ENCODE measurements around the gene SLC6A8.
"Not testable (repeated sequence)": the region's sequence is repeated elsewhere in the genome, so short reads cannot be mapped to it uniquely, and the experiment has no call there.

Gene SLC6A8

DNA sequence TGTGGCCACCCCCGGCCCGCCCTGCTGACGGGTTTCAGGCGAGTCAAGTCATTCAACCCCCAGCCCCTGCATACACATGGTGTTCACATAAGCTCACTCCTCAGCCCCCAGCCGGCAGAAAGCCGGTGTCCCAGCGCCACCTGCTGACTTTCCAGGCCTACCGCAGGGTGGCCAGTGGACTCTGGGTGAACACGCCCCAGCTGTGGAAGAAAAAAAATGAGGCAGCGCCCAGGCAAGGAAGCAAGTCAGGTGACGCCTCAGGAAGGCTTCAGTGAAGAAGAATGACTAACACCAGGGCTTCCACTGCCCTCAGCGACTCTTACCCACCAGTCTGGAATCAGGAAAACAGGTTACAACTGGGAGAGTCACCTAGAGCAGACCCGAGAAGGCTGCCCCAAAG, 20.7 kb downstream of the SLC6A8 start:
- DNase-seq (ENCODE audit: low read depth), result no peak

DNA sequence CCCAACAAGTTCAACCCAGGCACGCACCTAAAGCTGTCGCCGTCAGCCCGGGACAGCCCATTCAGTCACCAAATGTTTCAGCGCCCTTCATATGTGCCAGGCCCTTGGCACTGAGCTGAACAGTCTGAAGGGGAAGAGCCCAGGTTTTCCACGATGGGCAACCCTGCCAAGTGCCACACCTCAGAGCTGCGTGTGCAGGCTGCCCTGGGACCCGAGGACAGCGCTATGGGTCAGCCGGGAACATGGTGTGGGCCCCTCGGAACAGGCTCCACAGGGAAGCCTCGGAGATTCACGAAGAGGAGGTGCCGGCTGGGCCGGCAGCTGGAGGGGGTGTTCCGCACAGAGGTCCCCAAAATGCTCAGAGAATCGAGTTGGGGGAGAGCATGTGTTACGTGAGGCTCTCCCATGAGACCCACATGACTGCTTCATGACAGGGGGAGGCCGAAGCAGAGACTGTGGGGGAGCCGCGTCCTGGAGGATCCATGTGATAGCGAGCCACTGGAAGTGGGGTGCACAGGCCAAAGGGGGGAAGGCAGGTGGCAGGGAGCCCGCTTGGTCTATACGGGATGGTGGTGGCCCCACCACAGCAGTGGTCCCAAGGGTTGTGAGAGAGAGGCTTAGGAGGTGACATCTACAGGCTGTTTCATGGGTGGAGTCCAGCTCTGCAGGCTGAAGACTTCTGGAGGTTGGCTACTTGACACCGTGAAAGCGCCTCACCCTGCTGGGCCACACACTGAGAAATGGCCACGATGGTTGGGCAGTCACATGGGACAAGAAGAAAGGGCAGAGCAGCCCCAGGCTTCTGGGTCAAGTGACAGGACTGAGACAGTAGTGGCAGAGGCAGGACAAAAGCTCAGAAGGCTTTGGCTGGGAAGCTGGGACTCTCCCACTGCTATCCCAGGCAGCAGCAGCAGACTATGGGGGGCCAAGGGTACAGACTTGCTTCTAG, 22.3 kb downstream of the SLC6A8 start:
- DNase-seq (ENCODE audit: low read depth), result no peak

DNA sequence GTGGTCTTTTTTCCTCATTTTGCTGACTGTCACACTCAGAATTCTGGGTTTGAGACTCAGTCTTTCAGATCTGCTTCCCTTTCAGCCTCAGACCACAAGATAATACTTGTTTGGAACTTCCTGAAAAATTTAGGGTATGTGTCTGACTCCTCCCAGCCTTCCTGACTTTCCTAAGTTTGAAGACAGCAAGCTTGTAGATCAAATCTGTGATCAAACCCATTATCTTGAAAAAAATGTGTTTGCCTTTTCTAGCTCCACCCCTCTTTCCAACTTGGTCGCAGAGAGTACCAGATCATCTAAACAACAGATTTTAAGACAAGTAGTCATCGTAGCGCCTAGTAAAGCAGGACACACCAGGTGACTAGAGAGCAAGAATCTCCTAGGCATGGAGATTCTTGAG, 26.5 kb downstream of the SLC6A8 start:
- no peak for DNase-seq (ENCODE audit: low read depth)

DNA sequence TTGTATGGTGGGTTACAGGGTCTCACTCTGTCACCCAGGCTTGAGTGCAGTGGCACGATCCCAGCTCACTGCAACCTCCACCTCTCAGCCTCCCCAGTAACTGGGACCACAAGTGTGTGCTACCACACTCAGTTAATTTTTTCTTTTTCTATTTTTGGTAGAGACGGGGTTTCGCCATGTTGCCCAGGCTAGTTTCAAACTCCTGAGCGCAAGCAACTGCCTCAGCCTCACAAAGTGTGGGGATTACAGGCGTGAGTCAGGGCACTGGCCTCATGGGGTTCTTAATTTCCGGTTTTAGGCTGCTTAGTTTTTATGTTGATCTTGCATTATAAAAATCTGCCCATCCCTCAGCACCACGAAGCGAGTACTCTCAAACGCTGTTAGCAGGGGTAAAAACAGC, 29.7 kb downstream of the SLC6A8 start:
- no peak for DNase-seq (ENCODE audit: low read depth)

GRCh38 chrX:153719238-153719637, 31.5 kb downstream of the SLC6A8 start:
- no peak for DNase-seq (ENCODE audit: low read depth)

DNA sequence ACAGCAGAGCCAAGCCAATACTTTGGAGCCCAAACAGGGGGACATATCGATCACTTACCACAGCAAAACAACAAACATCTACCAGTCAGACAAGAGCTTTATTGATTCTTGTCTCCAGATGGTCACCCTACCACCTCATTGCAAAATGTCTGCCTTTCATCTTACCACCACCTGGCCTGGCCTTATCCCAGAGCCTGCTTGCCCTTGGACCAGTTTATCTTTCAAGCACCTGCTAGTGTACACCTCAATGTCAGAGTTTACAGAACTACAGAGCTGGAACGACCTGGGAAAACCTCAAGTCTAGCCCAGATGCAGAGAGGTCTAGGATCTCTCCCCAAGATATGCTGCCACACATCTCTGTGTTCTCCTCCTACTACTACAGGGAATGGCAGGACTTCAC, 32.0 kb downstream of the SLC6A8 start:
- no peak for DNase-seq (ENCODE audit: low read depth)

GRCh38 chrX:153722704-153723350, 35.1 kb downstream of the SLC6A8 start:
- no peak for DNase-seq (ENCODE audit: low read depth)

GRCh38 chrX:153723351-153724251, 35.9 kb downstream of the SLC6A8 start:
- no peak for DNase-seq (ENCODE audit: low read depth)

DNA sequence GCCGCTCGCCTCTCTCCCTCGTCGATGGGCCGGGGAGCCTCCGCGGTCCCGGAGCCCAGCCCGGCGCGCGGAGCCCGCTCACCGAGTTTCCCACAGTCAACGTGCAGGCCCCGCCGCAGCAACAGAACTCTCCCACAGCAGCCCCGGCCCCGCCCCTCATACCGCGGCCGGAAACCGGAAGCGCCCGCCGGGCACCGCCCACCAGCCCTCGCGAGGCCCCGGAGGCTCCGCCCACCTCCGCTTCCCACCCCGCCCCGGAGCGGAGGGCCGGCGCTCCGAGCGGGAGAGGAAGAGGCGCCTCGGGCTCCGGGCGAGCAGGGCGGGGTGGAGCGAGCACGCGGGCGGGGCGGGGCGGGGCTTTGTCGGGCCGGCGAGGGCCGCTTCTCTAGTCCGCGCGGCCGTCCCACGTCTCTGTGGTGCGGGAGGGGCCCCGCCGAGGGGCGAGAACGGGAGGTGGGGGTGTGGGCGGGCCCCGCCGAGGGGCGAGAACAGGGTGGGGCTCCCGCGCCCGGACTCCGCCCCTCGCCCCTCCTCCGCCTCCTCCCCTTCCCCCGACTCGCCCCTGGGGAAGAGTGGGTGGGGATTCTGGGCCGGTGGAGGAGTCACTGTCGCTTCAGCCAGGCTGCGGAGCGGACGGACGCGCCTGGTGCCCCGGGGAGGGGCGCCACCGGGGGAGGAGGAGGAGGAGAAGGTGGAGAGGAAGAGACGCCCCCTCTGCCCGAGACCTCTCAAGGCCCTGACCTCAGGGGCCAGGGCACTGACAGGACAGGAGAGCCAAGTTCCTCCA, 36.7 kb downstream of the SLC6A8 start, which contains the start of the genes ABCD1 and BCAP31:
Gene ABCD1 (plus strand): TSS at position 605 of the 787 bp plus-strand sequence. CDS start 411 bp downstream, outside the sequence.
Gene BCAP31 (minus strand): TSS at position 136 of the 787 bp plus-strand sequence. CDS start 1,143 bp downstream, outside the sequence.
- DNase-seq (ENCODE audit: low read depth), result peak; percentile 74

GRCh38 chrX:153725039-153725831, 37.5 kb downstream of the SLC6A8 start:
- DNase-seq (ENCODE audit: low read depth), result no peak

GRCh38 chrX:153725832-153726285, 38.1 kb downstream of the SLC6A8 start:
- DNase-seq (ENCODE audit: low read depth), result no peak

DNA sequence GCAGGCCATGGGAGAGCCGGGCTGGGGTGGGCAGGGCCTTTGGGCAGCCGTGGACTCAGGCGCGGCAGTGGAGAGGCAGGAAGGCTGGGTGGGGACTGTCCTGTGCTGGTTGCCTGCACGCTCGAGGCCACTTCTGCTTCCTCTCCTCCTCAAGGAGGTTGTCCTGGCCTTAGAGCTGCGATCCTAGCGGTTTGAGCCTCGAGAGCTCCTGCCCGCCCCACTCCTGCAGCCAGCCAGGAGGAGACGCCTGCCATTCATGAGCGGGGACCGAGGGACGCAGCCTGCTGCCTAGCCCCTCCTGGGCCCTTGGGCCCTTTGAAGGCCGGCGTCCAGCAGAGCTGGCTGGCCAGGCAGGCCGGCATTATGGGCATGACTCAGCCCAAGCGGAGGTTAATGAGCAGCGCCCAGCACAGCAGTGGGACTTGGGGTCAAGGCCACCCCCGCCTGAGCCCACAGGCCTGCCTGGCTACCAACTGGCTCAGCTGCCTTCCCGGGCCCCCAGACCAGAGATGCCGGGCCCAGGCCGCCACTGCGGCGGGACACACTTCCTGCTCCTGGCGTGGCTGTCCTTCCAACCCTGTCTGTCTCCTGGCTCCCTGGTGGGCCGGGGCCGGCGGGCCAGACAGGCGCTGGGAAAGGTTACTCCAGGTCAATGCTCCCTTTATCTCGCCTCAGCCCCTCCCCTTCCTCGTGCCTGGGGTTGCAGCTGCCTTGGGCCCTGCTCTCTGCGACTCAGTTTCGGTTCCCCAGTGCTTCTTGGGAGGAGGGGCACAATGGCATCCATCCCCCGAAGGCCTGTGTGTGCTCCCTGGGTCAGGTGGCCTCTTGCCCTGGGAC, 38.8 kb downstream of the SLC6A8 start:
- DNase-seq (ENCODE audit: low read depth), result no peak

GRCh38 chrX:153727123-153727931, 39.6 kb downstream of the SLC6A8 start:
- DNase-seq (ENCODE audit: low read depth), result no peak

- DNase-seq (ENCODE audit: low read depth), result no peak
Observed at GRCh38 chrX:153728095-153728494, 40.4 kb downstream of the SLC6A8 start.

- no peak for DNase-seq (ENCODE audit: low read depth)
Observed at GRCh38 chrX:153728951-153729631, 41.4 kb downstream of the SLC6A8 start.

DNA sequence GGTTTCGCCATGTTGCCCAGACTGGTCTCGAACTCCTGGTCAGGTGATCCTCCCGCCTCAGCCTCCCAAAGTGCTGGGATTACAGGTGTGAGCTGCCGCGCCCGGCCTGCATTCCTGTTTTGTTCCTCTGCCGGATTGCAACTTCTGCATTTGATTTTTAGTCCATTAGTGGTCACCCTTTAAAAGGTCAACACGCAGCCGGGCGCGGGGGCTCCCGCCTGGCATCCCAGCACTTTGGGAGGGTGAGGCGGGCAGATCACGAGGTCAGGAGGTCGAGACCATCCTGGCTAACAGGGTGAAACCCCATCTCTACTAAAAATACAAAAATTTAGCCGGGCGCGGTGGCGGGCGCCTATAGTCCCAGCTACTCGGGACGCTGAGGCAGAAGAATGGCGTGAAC, 42.4 kb downstream of the SLC6A8 start:
- not testable (repeated sequence) for DNase-seq (ENCODE audit: low read depth)

DNA sequence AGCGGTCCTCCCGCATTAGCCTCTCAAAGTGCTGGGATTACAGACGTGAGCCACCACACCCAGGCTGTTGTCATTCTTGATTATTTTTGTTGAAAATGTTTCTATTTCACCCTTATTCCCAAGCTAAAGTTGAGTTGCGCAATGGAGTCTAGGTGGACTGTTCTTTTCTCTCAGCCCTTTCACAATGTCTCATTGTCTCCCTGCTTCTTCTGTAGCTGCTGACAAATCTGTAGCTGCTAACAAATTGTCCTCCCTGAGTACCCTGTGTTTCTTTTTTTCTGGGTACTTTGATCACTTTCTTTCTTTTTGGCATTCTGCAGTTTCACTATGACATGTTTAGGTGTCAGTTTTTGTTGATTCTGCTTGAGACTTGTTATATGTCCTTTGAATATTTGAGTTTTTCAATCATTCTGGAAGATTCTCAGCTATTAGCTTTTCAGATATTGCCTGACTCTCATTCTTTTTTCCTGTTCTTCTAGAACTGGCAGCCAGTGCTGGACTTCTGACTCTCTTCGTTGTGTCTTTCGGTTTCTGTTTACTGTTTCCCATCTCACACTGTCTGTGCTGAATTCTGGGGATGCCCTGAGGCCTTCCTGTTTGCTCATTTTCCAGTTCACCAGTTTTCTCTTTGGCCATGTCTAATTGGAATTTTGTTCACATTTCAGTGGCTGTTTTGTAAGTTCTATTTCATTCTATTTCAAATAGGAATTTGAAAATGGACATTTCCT, 43.6 kb downstream of the SLC6A8 start:
- no peak for DNase-seq (ENCODE audit: low read depth)

Measured in CMK (cell line).